Adipocyte (in vitro differentiated cells): ENCODE data around the gene PTPRK.

ENCODE experiments used
- DNase-seq: peaks from one replicate; pipeline ENCODE4 v3.0.0-alpha.2; 2015; ENCODE audit warnings: low read depth
- H3K27me3 ChIP-seq: replicated peaks from 2 replicates; pipeline ENCODE4 v1.7.0; 2013; ENCODE audit warnings: mild to moderate bottlenecking, low read length, moderate library complexity; ENCODE audit not compliant: control insufficient read depth, insufficient read depth
- H3K36me3 ChIP-seq: 2 replicates; pipeline ENCODE4 v1.7.0; 2013; ENCODE audit warnings: low read length, mild to moderate bottlenecking, moderate library complexity; ENCODE audit not compliant: control insufficient read depth, insufficient read depth, severe bottlenecking
- H3K4me1 ChIP-seq: 2 replicates; pipeline ENCODE4 v1.7.0; 2013; ENCODE audit warnings: mild to moderate bottlenecking, low read length, moderate library complexity; ENCODE audit not compliant: control insufficient read depth, insufficient read depth
- H3K4me3 ChIP-seq: 2 replicates; pipeline ENCODE4 v1.7.0; 2013; ENCODE audit warnings: mild to moderate bottlenecking, low read length, moderate library complexity
- H3K9ac ChIP-seq: 2 replicates; pipeline ENCODE4 v1.7.0; 2013; ENCODE audit warnings: mild to moderate bottlenecking, low read length, moderate library complexity
- H3K9me3 ChIP-seq: 2 replicates; pipeline ENCODE4 v1.7.0; 2013; ENCODE audit warnings: mild to moderate bottlenecking, low read length, moderate library complexity; ENCODE audit not compliant: control insufficient read depth

The PTPRK gene

DNA sequence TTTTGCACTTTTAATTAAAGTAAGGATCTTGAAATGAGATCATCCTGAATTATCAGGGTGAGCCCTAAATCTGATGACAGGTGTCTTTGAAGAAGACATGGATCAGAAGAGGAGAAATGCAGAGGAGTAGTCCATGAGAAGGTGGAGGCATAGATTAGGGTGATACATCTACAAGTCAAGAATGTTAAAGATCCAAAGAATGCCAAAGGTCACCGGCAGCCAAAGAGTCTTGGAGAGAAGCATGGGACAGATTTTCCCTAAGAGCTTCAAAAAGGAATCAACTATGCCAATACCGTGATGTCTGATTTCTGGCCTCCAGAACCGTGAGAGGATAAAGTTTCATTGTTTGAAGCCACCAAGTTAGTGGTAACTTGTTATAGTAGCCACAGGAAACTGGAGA, 560.5 kb downstream of the PTPRK start:
- no peak overlapping the region for H3K9ac ChIP-seq
- no peaks in the 10 kb centered on the region for H3K9me3 ChIP-seq
- no peaks in the 10 kb centered on the region for H3K4me1 ChIP-seq
- H3K36me3 ChIP-seq = no peaks in the 10 kb centered on the region
- no peaks in the 10 kb centered on the region for H3K27me3 ChIP-seq
- no peak for DNase-seq
- no peak overlapping the region for H3K4me3 ChIP-seq

DNA sequence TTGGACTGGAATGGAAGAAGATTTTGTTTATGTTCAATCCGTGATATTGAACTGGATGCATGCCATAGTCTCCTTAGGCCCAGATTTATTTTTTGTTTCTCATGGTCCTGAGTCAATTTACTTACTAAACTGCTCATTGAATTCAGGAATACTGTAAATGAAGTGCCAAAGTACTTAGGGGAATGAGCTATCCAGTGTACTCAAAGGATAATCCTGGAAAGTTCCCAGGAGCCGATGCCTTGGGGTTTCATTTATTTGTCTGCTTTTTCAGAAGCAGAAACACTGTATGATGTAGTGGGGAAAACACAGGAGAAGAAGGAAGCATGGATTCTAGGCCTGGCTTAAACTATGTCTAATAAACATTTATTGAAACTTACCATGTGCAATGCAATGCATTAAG, 563.4 kb downstream of the PTPRK start:
- Histone ChIP-seq H3K27me3 (no peaks in the 10 kb centered on the region), H3K9ac (no peak overlapping the region), H3K4me3 (no peak overlapping the region), H3K36me3 (no peaks in the 10 kb centered on the region), H3K4me1 (peaks cover 2% of the 10 kb centered on the region), H3K9me3 (no peaks in the 10 kb centered on the region)
- no peak for DNase-seq

DNA sequence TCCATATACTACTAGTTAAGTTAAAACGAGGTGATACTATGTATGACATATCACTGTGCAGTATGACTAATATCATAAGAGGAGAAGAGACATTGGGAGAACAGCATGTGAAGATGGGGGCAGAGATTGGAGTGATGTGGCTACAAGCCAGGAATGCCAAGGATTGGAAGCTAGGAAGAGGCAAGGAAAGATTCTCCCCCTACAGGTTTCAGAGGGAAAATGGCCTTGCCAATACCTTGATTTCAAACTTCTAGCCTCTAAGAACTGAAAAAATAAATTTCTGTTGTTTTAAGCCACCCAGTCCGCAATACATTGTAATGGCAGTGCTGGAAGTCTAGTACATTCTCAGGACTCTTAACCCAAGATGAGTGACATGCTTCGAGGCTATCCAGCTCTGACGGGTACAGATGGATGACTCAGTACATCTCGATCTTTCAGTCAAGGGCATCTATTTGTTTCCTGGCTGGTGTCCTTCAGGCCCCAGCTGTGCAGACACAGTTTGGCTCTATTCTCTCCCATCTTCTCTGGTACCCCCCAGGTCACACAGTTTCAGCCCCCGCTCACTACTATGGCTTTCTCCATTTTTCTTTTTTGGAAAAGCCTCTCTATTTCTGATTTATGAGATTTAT, 564.0 kb downstream of the PTPRK start:
- Histone ChIP-seq H3K4me1 (peaks cover 4% of the 10 kb centered on the region), H3K9ac (no peak overlapping the region), H3K27me3 (no peaks in the 10 kb centered on the region), H3K9me3 (no peaks in the 10 kb centered on the region), H3K4me3 (no peak overlapping the region), H3K36me3 (no peaks in the 10 kb centered on the region)
- DNase-seq = no peak

DNA sequence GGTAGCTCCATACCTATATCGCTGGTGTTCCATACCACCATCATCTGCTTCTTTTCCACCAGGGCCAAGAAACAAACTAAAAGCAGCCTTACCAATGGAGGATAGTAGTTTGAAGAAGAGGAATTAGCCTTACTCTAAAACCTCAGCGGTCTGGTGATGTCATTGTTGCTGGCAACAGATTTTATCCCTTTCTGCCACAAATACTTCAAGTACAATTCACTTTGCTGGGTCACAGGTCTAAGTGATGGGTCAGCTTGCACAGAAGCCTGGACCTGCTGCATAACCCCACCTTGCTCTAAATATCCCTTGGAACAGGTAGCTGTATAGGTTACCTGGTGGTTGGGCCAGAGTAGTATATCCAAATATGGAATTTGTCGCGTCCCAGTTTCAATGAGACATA, 566.3 kb downstream of the PTPRK start:
- Histone ChIP-seq H3K4me3 (no peak overlapping the region), H3K9me3 (no peaks in the 10 kb centered on the region), H3K9ac (no peak overlapping the region), H3K4me1 (peaks cover 4% of the 10 kb centered on the region), H3K27me3 (no peaks in the 10 kb centered on the region), H3K36me3 (no peaks in the 10 kb centered on the region)
- DNase-seq = no peak

DNA sequence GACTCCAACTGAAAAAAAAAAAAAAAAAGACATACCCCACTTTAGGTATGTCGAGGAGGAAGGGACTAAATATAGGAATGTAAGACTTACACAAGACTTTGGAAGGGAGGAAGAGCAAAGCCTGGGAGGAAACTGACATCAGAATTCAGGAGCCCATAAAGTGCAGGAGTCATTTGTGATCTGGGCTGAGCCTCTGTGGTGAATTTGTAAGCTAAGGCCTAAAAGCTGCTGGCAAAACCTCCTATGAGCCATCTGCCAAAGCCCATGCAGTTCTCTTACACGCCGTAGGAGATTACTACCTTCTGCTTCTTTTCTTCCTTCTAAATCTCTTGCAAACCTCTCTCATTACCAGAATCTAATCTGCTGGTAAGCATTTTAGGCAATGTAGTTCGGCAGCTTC, 567.6 kb downstream of the PTPRK start:
- Histone ChIP-seq H3K27me3 (no peaks in the 10 kb centered on the region), H3K36me3 (no peaks in the 10 kb centered on the region), H3K4me3 (no peak overlapping the region), H3K9me3 (no peaks in the 10 kb centered on the region), H3K4me1 (peaks cover 4% of the 10 kb centered on the region), H3K9ac (no peak overlapping the region)
- no peak for DNase-seq

DNA sequence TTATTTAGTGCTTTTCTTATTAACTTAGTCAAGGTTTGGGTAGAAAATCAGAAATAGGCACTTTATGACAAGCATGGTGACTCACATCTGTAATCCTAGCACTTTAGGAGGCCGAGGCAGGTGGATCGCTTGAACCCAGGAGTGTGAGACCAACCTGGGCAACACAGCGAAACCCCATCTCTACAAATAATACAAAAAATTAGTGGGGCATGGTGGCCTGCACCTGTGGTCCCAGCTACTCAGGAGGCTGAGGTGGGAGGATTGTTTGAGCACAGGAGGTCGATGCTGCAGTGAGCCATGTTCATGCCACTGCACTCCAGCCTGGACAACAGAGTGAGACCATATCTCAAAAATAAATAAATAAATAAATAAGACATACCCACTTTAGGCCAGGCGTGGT, 568.2 kb downstream of the PTPRK start:
- DNase-seq = no peak
- Histone ChIP-seq H3K4me3 (no peak overlapping the region), H3K9me3 (no peaks in the 10 kb centered on the region), H3K4me1 (peaks cover 4% of the 10 kb centered on the region), H3K9ac (no peak overlapping the region), H3K27me3 (no peaks in the 10 kb centered on the region), H3K36me3 (no peaks in the 10 kb centered on the region)

DNA sequence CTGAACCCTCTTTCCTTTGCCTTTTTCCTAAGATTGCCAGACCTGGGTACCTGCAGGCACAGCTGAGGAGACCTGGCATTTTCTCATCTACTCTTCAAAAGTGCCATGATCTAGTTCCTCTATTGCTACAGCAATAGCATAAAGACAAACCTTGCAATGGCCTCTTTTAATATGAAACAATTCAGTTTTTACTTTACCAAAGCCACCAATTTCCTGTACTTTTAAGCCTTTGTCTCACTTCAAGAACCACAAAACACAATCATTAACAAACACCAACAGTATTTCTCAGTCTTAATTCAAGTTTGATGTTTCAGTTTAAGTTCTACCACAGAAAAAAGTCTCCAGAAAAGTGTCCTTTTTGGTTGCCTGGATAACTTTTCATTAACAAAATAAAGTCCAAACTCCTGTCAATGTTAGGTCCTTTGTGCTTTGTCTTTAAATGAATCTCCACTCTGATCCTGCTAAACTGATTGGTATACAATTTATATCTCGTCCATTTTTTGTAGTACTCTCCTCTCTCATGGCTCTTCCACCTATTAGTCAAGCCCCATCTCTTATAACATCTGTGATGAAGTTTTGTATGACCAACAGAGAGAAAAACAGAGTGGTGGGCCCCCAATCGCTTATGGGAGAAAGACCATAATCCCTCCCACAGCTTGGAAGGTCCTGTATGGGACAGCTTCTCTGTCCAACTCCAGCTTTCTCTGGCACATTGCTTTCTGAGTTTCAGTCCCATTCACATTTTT, 569.1 kb downstream of the PTPRK start:
- Histone ChIP-seq H3K36me3 (no peaks in the 10 kb centered on the region), H3K4me3 (no peak overlapping the region), H3K9ac (no peak overlapping the region), H3K9me3 (peaks cover 5% of the 10 kb centered on the region), H3K27me3 (no peaks in the 10 kb centered on the region), H3K4me1 (peaks cover 4% of the 10 kb centered on the region)
- no peak for DNase-seq

DNA sequence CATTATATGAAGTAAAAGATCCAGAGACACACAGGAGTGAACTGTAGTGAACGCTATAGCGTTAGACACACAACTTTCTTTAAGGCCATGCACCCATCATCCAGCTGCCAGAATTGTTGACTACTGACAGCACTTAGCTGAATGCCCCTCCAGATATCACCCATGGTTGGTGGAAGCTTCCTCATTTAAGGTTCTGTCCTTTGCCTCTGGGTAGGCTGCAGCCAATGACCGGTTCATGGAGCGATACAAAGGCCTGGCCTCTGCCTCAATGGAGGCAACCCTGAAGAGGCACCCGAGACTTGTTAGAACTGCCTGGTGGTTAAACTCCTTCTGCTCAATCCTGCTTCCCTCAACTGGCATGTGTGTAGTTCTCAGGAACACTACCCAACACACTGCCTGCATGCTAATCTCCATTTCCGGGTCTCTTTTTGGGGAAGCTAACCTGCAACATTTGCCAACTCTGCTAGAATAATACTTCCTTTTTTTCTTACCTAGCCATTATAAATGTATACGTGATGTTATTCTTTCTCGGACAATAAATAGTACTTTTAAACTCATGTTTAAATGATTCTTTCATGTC, 569.7 kb downstream of the PTPRK start:
- H3K4me1 ChIP-seq = peaks cover 4% of the 10 kb centered on the region
- H3K9ac ChIP-seq = no peak overlapping the region
- no peaks in the 10 kb centered on the region for H3K36me3 ChIP-seq
- no peaks in the 10 kb centered on the region for H3K27me3 ChIP-seq
- H3K4me3 ChIP-seq = no peak overlapping the region
- peaks cover 5% of the 10 kb centered on the region for H3K9me3 ChIP-seq
- DNase-seq = no peak

DNA sequence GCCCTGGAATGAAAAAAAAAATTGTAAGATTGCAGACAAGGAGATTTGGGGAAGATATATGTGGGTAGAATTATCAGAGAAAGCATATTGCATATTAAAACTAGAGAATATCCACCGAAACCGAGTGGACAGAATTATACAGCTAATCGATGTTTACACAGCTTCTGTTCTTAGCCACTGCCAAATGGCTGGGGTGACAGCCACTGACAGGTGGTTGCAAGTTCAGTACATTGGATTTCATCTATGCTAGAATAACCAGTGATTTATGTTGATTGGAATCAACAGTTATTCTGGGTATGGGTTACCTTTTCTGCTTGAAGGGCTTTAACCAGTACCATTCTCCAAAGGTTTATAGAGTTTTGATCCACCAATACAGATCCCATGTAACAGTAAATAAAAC, 571.1 kb downstream of the PTPRK start:
- H3K4me1 ChIP-seq = peaks cover 4% of the 10 kb centered on the region
- H3K4me3 ChIP-seq = no peak overlapping the region
- H3K9me3 ChIP-seq = peaks cover 5% of the 10 kb centered on the region
- no peaks in the 10 kb centered on the region for H3K36me3 ChIP-seq
- H3K9ac ChIP-seq = no peak overlapping the region
- no peak for DNase-seq
- no peaks in the 10 kb centered on the region for H3K27me3 ChIP-seq

DNA sequence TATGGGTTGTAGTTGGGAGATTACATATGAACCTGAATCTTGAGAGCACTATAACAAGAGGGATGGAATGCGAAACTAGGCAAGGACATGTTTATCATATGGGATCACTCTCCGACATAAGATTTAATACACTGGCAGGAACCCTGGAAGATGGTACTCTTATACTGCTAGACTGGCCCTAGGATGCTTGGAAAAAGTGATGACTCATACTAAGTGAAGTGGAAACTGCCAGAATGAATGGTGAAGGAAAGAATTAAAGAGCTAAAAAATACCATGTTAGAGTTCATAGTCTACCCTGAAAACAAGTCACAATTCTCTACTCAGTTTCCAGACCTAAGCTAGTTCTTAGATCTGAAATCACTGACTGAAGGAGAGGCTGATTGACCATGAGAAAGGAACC, 574.0 kb downstream of the PTPRK start:
- H3K9me3 ChIP-seq = peaks cover 5% of the 10 kb centered on the region
- no peaks in the 10 kb centered on the region for H3K27me3 ChIP-seq
- peaks cover 4% of the 10 kb centered on the region for H3K4me1 ChIP-seq
- H3K36me3 ChIP-seq = no peaks in the 10 kb centered on the region
- H3K4me3 ChIP-seq = no peak overlapping the region
- DNase-seq = no peak
- H3K9ac ChIP-seq = no peak overlapping the region

DNA sequence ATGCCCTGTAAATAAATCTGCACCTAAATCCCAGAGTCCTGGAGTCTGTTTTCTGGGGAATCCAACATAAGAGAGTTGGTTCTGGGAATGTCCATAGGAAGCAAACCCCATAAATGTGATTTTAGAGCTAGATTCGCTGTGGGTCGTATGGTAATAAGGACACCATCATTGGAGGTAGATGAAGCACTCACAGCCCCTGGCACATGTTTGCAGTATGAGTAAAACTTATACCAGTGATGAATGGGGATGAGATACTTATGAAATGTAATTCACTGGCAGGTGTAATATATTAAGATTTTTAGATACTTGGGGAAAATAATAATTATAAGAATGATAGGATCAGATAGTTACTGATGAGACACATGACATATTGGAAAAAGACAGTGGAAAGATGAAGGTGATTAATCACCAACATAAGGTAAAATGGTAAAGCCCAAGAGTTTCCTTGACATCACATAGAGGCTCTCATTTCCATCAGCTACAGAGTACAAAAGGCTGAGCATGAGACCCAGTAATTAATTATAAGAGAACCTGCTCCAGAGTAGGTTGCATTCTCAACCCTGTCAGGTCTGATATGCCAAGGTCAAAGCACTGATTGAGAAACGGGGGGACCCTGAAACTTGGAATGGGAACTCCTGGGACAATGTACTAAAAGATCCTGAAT, 574.8 kb downstream of the PTPRK start:
- DNase-seq = no peak
- H3K4me1 ChIP-seq = peaks cover 4% of the 10 kb centered on the region
- no peak overlapping the region for H3K4me3 ChIP-seq
- H3K9ac ChIP-seq = no peak overlapping the region
- no peaks in the 10 kb centered on the region for H3K27me3 ChIP-seq
- H3K9me3 ChIP-seq = peaks cover 5% of the 10 kb centered on the region
- H3K36me3 ChIP-seq = no peaks in the 10 kb centered on the region
